ENCODE measurements around the gene SELENOV.

SELENOV gene

DNA sequence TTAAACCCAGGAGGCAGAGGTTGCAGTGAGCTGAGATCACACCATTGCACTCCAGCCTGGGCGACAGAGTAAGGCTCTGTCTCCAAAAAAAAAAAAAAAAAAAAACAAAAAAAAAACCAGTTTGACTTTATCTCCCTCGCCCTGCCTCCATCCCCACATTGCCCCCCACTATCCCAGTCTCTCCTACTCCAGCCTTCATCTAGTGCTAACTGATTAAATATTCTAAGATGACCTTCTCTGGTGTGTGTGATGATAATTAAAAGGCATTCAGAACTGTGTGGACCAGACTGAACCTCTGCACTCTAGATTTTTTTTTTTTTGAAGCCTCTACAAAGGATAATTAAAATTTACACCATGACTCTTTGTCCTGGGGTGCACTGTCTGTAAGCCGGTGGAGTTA, 22.2 kb upstream of the SELENOV start:
- no peak for DNase-seq (ENCODE audit: low read depth in 2 of 2)

DNA sequence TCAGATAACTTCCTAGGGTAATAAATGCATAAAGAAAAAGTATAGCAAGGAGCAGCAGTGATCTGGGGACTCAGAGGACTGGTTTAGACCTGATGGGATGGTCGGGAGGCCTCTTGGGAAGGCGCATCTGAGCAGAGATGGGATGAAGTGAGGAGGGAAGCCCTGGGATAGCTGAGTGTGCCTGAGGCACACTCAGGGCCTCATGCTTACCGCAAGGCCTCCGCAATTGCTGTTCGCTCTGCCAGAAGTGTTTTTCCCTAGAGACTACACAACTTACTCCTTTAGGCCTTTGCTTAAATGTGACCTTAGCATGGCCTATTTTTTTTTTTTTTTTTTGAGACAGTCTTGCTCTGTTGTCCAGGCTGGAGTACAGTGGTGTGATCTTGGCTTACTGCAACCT, 20.3 kb upstream of the SELENOV start:
- DNase-seq (ENCODE audit: low read depth in 2 of 2), result no peak

DNA sequence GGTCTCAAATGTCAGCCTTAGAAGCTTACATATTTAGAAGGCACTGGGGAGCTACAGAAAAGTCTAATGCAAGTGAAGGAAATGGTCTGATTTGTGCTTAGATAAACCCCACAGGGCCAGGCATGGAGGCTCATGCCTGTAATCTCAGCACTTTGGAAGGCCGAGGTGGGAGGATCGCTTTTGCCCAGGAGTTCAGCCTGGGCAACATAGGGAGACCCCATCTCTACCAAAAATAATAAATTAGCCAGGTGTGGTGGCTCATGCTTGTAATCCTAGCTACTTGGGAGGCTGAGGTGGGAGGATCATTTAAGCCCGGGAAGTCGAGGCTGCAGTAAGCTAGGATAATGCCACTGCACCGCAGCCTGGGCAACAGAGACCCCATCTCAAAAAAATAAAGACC, 18.9 kb upstream of the SELENOV start:
- no peak for DNase-seq (ENCODE audit: low read depth in 2 of 2)

DNA sequence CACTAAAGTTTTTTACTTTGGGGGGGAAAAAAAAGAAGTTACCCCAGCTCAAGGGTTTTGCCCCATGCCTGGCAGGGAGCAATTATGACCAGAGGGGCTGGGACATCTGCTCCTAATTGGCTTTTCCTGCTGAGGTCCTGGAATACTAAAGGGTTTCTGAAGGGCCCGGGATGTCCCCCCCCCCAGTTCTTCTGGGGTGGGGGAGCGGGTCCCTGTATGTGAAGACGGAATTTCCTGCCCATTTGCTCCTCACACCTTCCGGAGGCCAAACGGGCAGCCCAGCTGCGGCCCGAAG, 17.3 kb upstream of the SELENOV start:
- no peak for DNase-seq (ENCODE audit: low read depth in 2 of 2)

DNA sequence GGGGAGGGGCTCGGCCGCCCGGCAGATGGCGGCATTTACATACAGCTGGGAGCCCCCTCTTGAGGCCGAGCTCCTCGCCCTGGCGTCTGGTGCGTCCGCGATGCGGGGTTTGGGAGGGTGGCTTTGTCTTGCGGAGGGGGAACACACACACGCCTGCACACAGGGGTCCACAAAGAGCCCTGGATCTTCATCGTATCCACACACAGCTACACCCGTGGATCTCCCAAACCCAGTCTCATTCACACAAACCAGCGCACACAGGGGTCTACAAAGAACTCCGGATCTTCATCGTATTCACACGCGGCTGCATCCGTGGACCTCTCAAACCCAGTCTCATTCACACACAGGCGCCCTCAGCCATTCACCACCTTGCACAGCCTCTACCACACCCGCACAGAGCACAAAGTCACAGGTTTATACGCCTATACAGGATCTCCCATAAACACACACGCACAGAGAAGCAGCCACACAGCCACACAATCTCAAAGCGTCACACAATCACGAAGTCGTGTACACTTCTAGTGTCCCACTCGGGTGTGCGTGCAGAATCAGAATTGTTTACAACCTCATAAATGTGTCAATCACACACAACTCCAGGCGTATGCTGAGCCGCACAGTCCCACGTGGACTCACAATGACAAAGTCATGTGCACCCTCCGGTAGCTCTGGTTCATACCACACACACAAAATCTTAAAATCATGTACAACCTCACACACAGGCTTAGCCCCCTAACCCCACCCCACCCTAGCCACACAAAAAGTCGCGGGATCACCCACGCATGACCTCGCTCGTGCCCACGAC, 16.7 kb upstream of the SELENOV start:
- DNase-seq (ENCODE audit: low read depth in 2 of 2), result no peak

DNA sequence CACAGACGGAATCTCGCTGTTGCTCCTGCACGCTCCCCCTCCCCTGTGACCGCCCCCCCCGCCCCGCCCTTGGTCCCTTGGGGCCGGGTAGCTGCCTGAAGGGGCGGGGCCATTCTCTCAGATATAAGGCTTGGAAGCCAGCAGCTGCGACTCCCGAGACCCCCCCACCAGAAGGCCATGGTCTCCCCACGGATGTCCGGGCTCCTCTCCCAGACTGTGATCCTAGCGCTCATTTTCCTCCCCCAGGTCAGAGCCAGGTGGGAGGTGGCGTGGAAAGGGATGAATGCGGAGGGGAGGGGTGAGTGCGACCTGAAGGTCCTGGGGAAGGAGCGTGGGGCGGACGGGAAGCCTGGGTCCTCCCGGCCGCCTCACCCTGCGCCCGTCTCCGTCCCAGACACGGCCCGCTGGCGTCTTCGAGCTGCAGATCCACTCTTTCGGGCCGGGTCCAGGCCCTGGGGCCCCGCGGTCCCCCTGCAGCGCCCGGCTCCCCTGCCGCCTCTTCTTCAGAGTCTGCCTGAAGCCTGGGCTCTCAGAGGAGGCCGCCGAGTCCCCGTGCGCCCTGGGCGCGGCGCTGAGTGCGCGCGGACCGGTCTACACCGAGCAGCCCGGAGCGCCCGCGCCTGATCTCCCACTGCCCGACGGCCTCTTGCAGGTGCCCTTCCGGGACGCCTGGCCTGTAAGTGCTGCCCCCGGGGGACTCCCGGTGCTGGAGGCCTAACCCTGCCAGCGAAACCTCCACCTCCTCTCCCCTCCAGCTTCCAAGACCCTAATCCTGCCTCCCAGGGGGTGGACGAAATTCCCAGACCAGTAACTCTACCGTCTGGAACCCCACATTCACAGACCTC, 15.9 kb upstream of the SELENOV start, which contains the start of gene DLL3:
Gene DLL3 (plus strand): TSS at position 150 of the 845 bp plus-strand sequence. CDS start 28 bp downstream, at position 178.
- no peak for DNase-seq (ENCODE audit: low read depth in 2 of 2)

DNA sequence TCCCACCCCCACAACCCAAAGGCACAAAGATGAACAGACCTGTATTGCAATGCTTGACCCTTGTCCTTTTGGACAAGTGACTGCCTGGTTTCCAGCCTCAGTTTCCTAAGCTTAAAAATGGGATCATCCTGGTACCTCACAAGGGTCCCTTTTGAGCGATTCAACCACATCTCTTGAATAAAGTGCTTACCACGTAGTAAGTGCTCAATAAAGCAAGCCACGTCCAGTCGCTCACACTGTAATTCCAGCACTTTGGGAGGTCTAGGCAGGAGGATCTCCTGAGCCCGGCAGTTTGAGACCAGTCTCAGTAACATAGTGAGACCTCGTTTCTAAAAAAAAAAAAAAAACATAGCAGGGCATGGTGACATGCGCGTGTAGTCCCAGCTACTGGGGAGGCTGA, 15.0 kb upstream of the SELENOV start:
- DNase-seq (ENCODE audit: low read depth in 2 of 2), result no peak

DNA sequence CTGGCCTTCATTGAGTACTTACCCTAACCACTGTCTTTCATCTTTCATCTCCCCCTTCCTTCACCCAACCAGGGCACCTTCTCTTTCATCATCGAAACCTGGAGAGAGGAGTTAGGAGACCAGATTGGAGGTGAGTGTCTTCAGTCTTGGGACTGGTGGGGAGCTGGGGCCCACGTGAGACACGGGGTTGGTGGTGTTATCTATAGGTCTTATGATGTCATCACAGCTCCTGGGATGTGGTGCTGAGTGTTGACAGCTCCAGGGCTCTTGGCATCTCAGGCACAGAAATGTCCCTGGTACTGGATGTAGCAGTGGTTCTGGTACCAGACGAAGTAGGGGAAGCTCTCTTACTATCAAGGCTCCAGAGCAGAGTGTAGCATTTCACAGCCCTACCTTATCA, 14.4 kb upstream of the SELENOV start:
- DNase-seq (ENCODE audit: low read depth in 2 of 2), result no peak

DNA sequence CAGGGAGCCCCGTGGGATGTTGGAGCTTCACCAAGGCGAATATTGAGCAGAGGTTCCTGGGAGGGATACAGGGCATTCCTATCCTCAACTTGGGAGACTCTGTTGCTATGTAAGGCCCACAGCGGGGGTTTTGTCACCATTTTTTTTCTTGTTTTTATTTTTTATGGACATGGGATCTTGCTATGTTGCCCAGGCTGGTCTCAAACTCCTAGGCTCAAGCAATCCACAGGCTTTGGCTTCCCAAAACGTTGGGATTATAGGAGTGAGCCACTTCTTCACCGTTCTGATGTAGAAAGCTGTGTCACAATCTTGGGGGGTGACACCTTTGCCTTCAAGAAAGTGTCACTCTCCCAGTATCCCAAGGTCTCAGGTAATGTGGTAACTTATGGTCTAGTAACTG, 13.6 kb upstream of the SELENOV start:
- DNase-seq (ENCODE audit: low read depth in 2 of 2), result no peak

DNA sequence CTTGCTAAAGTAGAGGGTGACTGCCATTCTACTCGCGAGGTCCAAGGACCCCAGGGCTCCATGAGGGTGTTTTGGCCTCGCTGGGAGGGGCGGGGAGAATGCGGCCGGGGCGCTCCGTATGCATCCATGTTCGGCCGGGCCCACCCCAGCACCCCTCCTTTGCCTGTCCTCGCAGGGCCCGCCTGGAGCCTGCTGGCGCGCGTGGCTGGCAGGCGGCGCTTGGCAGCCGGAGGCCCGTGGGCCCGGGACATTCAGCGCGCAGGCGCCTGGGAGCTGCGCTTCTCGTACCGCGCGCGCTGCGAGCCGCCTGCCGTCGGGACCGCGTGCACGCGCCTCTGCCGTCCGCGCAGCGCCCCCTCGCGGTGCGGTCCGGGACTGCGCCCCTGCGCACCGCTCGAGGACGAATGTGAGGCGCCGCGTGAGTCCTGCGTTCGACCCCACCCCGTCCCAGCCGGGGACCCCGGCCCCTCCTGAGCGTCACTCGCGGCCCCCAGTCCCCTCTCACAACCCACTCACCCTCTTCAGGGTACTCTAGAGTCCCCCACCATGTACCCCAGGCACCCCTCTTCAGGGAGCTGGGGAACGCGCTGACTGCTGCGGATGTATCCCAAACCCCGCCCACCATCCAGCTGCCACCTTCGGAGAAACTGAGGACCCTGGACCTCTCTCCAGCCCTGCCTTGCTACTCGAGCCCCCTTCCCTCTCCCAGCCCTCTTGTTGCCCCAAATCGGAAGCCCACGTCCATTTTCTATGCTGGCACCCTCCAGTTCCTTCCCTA, 12.1 kb upstream of the SELENOV start:
- peak; percentile 35 to 50 for DNase-seq (ENCODE audit: low read depth in 2 of 2)

DNA sequence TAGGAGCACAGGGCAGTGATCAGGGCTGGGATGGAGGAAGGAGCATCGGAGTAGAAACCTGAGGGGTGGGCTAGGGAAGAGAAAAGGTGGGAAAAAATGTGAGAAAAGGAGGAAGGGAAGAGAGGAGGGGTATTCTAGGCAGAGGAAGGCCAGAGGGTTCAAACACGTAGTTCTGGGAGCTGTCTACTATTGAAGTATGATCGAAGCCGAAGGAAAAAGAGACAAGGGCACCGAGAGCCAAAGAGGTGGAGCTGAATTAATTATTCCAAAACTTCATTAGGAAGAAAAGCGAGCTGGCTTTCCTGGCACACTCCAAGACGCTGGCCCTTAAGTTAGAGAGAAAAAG, 8.4 kb upstream of the SELENOV start:
- no peak for DNase-seq (ENCODE audit: low read depth in 2 of 2)

DNA sequence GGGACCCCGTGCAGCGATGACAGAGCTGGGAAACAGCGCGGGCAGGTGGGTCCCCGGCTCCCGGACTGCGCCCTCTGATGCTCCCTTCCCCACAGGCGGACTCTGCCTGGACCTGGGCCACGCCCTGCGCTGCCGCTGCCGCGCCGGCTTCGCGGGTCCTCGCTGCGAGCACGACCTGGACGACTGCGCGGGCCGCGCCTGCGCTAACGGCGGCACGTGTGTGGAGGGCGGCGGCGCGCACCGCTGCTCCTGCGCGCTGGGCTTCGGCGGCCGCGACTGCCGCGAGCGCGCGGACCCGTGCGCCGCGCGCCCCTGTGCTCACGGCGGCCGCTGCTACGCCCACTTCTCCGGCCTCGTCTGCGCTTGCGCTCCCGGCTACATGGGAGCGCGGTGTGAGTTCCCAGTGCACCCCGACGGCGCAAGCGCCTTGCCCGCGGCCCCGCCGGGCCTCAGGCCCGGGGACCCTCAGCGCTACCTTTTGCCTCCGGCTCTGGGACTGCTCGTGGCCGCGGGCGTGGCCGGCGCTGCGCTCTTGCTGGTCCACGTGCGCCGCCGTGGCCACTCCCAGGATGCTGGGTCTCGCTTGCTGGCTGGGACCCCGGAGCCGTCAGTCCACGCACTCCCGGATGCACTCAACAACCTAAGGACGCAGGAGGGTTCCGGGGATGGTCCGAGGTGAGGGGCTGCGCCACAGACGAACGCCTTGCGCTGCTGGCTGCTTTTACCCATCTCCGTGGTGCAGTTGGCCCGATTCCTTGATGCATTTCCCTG, 7.8 kb upstream of the SELENOV start:
- peak in 1 of 2 donors; percentile 22 for DNase-seq (ENCODE audit: low read depth in 2 of 2)

DNA sequence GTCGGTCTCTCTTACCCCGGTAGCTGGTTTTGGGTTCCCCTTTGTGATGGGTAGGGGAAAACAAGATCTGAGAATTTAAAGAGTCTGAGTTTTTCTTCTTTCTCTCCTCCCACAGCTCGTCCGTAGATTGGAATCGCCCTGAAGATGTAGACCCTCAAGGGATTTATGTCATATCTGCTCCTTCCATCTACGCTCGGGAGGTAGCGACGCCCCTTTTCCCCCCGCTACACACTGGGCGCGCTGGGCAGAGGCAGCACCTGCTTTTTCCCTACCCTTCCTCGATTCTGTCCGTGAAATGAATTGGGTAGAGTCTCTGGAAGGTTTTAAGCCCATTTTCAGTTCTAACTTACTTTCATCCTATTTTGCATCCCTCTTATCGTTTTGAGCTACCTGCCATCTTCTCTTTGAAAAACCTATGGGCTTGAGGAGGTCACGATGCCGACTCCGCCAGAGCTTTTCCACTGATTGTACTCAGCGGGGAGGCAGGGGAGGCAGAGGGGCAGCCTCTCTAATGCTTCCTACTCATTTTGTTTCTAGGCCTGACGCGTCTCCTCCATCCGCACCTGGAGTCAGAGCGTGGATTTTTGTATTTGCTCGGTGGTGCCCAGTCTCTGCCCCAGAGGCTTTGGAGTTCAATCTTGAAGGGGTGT, 7.1 kb upstream of the SELENOV start:
- DNase-seq (ENCODE audit: low read depth in 2 of 2), result no peak

DNA sequence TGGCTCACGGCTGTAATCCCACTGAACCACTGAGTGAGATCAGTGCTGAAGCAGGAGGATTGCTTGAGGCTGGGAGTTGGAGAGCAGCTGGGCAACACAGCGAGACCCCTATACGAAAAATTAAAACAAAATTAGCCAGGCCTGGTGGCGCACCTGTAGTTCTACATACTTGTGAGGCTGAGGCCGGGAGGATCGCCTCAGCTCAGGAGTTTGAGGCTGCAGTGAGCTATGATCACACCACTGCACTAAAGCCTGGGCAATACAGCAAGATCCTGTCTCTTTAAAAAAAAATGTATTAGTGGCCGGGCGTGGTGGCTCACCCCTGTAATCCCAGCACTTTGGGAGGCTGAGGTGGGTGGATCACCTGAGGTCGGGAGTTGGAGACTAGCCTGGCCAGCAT, 6.3 kb upstream of the SELENOV start:
- DNase-seq (ENCODE audit: low read depth in 2 of 2), result no peak

DNA sequence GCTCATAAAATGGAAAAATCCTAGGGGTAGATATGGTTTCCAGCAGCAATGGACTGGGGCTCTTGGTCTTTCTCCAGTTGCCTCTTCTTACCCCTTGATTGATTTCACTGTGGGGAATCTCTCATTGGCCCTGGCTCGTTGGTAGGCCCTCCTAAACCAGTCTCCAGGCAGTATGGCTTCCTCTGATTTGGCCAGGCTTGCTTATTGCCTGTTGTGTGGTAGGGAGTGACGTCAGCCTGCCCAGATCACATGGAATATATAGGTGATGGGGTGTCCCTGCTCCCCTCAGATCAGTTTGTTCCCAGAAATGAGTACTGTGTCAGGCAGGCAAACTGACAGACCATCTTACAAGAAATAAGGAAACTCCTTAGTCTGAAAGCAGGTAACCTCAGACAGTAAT, 5.7 kb upstream of the SELENOV start:
- DNase-seq (ENCODE audit: low read depth in 2 of 2), result no peak

DNA sequence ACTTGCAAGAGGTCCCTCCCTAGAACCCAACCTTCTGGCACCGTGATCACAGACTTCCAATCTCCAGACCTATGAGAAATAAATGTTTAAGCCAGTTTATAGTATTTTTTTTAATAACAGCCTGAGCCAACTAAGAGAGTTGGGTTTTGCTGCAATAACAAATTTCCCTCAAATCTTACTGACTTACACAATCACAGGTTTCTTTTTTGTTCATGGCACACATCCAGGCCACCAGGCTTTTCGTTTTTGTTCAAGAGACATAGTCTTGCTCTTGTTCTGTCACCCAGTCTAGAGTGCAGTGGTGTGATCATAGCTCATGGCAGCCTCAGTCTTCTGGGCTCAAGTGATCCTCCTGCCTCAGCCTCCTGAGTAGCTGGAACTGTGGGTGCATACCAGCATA, 2.0 kb upstream of the SELENOV start:
- no peak for DNase-seq (ENCODE audit: low read depth in 2 of 2)

DNA sequence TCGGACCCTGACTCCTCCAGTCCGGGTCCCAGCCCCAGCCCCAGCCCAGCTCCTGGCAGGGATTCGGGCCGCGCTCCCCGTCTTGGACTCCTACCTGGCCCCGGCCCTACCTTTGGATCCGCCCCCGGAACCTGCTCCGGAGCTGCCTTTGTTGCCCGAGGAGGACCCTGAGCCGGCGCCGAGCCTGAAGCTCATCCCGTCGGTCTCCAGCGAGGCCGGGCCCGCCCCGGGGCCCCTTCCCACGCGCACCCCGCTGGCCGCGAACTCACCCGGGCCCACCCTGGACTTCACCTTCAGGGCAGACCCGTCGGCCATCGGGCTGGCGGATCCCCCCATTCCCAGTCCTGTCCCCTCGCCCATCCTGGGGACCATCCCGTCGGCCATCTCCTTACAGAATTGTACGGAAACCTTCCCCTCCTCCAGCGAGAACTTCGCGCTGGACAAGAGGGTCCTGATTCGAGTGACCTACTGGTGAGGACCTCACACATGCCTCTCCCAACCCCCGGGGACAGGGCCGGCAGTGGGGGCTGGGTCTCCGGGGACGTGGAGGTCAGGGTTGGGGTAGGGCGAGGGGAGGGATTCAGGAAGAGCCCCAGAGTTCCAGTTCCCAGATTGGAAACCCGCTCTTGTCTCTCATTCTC, 732 bp downstream of the SELENOV start:
- no peak for DNase-seq (ENCODE audit: low read depth in 2 of 2)

DNA sequence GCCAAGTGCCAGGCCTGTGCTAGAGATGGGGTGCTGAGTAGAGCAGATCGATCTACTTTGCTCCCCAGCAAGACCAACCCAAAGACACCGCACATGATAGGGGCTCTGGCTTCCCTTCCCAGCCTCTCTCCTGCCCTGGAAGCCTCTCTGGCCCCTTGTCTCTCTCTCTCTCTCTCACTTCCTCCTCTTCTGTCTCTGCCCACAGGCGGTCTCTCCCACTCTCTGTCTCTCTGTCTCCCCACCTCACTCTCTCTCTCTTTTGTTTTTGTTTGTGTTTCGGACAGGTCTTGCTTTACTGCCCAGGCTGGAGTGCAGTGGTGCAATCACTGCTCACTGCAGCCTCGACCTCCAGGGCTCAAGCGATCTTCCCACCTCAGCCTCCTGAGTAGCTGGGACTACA, 1.3 kb downstream of the SELENOV start:
- DNase-seq (ENCODE audit: low read depth in 2 of 2), result no peak

DNA sequence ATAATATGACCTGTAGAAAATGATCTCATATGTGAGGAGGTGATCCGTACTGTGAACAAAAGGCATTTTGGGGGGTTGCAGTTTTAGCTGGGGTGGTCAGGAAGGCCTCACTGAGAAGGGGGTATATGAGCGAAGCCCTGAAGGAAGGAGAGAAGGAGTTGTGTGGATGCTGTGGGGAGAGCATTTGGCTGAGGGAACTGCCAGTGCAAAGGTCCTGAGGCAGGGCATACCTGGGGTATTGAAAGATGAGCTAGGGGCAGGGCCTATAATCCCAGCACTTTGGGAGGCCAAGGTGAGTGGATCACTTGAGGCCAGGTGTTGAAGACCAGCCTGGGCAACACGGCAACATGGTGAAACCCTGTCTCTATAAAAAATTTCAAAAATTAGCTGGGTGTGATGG, 2.5 kb downstream of the SELENOV start:
- no peak for DNase-seq (ENCODE audit: low read depth in 2 of 2)

DNA sequence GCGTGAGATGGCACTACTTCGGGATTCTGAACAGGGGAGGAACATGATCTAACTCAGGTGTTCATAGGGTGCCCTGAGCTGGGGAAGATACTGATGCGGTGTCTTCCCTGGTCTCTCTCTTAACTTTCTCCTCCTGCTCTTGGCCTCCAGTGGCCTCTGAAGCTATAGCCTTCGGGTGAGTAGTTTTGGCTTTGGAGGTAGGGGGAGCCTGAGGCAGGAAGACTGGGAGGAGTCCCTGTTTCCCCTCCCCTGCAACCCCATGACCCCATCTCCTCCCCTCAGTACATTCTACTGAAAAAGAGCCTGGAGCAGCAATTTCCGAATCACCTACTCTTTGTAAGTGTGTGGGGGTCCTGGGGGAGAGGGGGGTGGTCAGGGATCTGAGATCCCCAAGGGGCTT, 3.5 kb downstream of the SELENOV start:
- no peak for DNase-seq (ENCODE audit: low read depth in 2 of 2)

DNA sequence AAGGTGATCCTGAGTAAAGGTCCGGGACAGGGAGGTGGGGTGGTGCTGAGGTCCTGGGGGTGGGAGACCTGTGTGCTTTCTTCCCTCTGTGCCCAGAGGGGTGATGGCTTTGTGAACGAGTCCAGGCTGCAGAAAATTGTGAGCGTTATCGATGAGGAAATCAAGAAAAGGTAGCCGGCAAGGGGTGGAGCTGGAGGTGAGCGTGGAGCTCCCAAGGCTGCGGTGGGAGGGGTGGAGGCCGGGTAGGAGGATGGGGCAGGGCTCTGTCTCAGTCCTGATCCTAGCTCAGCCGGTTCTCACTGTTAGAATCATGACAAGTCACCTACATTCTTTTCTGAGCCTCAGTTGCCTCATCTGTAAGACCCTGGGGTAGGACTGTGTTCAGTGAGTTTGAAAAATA, 4.0 kb downstream of the SELENOV start:
- no peak for DNase-seq (ENCODE audit: low read depth in 2 of 2)
